K562 (cell line): ENCODE measurements around the gene IRGQ. TPM values are rescaled to one million over a fixed set of nuclear protein-coding genes. Genes with fewer than 3 reads are reported as not detected.
A peak's percentile ranks its signal among the peaks of the same experiment; 100 is the strongest.

Experiments
- ADNP ChIP-seq: fragments of 200-800 bp; sonication (Bioruptor generic); IDR thresholded peaks from 2 replicates; pipeline ENCODE4 v1.6.1; 2016; ENCODE audit warnings: missing genetic modification characterization, missing compliant biosample characterization
- CHD2 ChIP-seq: IDR thresholded peaks from 2 replicates; pipeline ENCODE4 v1.6.1; 2011; ENCODE audit warnings: low read depth, low read length
- CXXC5 ChIP-seq: fragments of 250-450 bp; sonication (Bioruptor Pico); IDR thresholded peaks from 2 replicates; pipeline ENCODE4 v1.8.0; 2022; ENCODE audit warnings: inconsistent platforms, mild to moderate bottlenecking, moderate library complexity
- GABPA ChIP-seq: fragments of 200-800 bp; sonication (Bioruptor generic); conservative IDR thresholded peaks from 2 replicates; pipeline ENCODE4 v1.6.1; 2016; ENCODE audit warnings: low read depth, missing genetic modification characterization, missing compliant biosample characterization
- HDGF ChIP-seq: fragments of 450-650 bp; IDR thresholded peaks from 2 replicates; pipeline ENCODE4 v1.6.1; 2016
- HES1 ChIP-seq: fragments of 450-650 bp; IDR thresholded peaks from 2 replicates; pipeline ENCODE4 v1.6.1; 2016; ENCODE audit warnings: low read depth, mild to moderate bottlenecking, moderate library complexity
- HOXB6 ChIP-seq: fragments of 250-450 bp; sonication (Bioruptor Pico); IDR thresholded peaks from 2 replicates; pipeline ENCODE4 v1.5.1; 2022; ENCODE audit warnings: mild to moderate bottlenecking, borderline replicate concordance
- ILK ChIP-seq: fragments of 450-650 bp; IDR thresholded peaks from 2 replicates; pipeline ENCODE4 v1.6.1; 2016; ENCODE audit warnings: missing genetic modification characterization, low read depth, mild to moderate bottlenecking, missing compliant biosample characterization, moderate library complexity, borderline replicate concordance
- MCM3 ChIP-seq: fragments of 450-650 bp; IDR thresholded peaks from 2 replicates; pipeline ENCODE4 v1.6.1; 2016
- PML ChIP-seq: IDR thresholded peaks from 2 replicates; pipeline ENCODE4 v1.6.1; 2012; ENCODE audit warnings: low read length, inconsistent platforms
- RBFOX2 ChIP-seq: fragments of 200-400 bp; formaldehyde crosslinking; IDR thresholded peaks from 2 replicates; pipeline ENCODE4 v1.6.1; 2017; ENCODE audit warnings: low read depth, mild to moderate bottlenecking, low read length, moderate library complexity
- RBM14 ChIP-seq: fragments of 200-400 bp; formaldehyde crosslinking; IDR thresholded peaks from 2 replicates; pipeline ENCODE4 v1.6.1; 2018; ENCODE audit warnings: low read depth, mild to moderate bottlenecking, low read length, moderate library complexity, borderline replicate concordance; ENCODE audit not compliant: insufficient read depth
- RBM25 ChIP-seq: fragments of 200-400 bp; formaldehyde crosslinking; IDR thresholded peaks from 2 replicates; pipeline ENCODE4 v1.6.1; 2018; ENCODE audit warnings: low read length, low read depth, moderate library complexity; ENCODE audit not compliant: severe bottlenecking
- SAFB ChIP-seq: fragments of 200-400 bp; formaldehyde crosslinking; IDR thresholded peaks from 2 replicates; pipeline ENCODE4 v1.6.1; 2017; ENCODE audit warnings: low read depth, low read length, borderline replicate concordance
- SMAD2 ChIP-seq: fragments of 150-350 bp; IDR thresholded peaks from 2 replicates; pipeline ENCODE4 v1.6.1; 2014; ENCODE audit warnings: low read depth, mild to moderate bottlenecking, low read length
- TCFL5 ChIP-seq: fragments of 250-450 bp; sonication (Bioruptor Pico); conservative IDR thresholded peaks from 2 replicates; pipeline ENCODE4 v1.6.1; 2021; ENCODE audit warnings: mild to moderate bottlenecking, moderate library complexity, matching md5 sums
- ZNF707 ChIP-seq: fragments of 250-450 bp; sonication (Bioruptor Pico); conservative IDR thresholded peaks from 2 replicates; pipeline ENCODE4 v1.8.0; 2022; ENCODE audit warnings: inconsistent platforms, mild to moderate bottlenecking, moderate library complexity
- ZNF830 ChIP-seq: fragments of 250-450 bp; sonication (Bioruptor Pico); IDR thresholded peaks from 2 replicates; pipeline ENCODE4 v1.5.0; 2021; ENCODE audit warnings: mild to moderate bottlenecking
- polyA plus RNA-seq, 8 experiments: library from polyadenylated mRNA; depleted of rRNA in 4 of 8; stranded (reverse) in 5 of 8; unstranded in 3 of 8; fragments of >200 nt; fragmentation: Nextera tagmentation in 2 of 8; fragmentation: Illumina TruSeq in 1 of 8; extraction: Ambion mirVana in 2 of 8; extraction: Trizol in 1 of 8; gene quantifications; 2 replicates each; pipeline versions ENCODE4 v1.2.1 to v1.2.3, GENCODE V29; 2011 to 2014; ENCODE audit warnings: inconsistent platforms in 1 of 8, missing spikeins in 1 of 8
- total RNA-seq, 7 experiments: library from RNA; depleted of rRNA in 6 of 7; stranded (reverse); fragments of >200 nt in 6 of 7; fragmentation: Illumina TruSeq in 2 of 7; extraction: Trizol in 2 of 7; gene quantifications; 2 replicates each; pipeline versions ENCODE4 v1.2.1 to v1.2.3, GENCODE V29; 2011 to 2021; ENCODE audit warnings: low replicate concordance in 1 of 7
- TF ChIP-seq, protein P1 (sequence below), 2 experiments: fragments of 450-650 bp in 1 of 2; sonication (generic) in 1 of 2; formaldehyde crosslinking in 1 of 2; IDR thresholded peaks in 1 of 2; conservative IDR thresholded peaks in 1 of 2; 2 replicates each; pipeline versions ENCODE4 v1.6.1 to v1.8.1; 2016 to 2023; ENCODE audit warnings: mild to moderate bottlenecking in 2 of 2, moderate library complexity in 2 of 2, inconsistent platforms in 1 of 2, missing genetic modification reagents in 1 of 2
- TF ChIP-seq, protein P2 (sequence below): fragments of 450-650 bp; IDR thresholded peaks from 2 replicates; pipeline ENCODE4 v1.6.1; 2016; ENCODE audit warnings: borderline replicate concordance
- TF ChIP-seq, protein P3 (sequence below): fragments of 450-650 bp; formaldehyde crosslinking; IDR thresholded peaks from 2 replicates; pipeline ENCODE4 v1.4.0; 2020; ENCODE audit warnings: mild to moderate bottlenecking, moderate library complexity
- TF ChIP-seq, protein P4 (sequence below): fragments of 250-450 bp; sonication (Bioruptor Pico); IDR thresholded peaks from 2 replicates; pipeline ENCODE4 v1.4.0; 2020; ENCODE audit warnings: borderline replicate concordance

Gene IRGQ
- total and polyA plus RNA-seq, 9 of the 15 experiments (the other 6 are each of a cell fraction or from before 2014, with no cell fraction given) = 3.5 to 19.2 (median 7.9) TPM

GRCh38 chr19:43596842-43597461 is 1.0 kb upstream of the IRGQ start (continued):
- no peak for TF ChIP-seq GABPA (tag)
- no peak for TF ChIP-seq SAFB
- no peak for TF ChIP-seq ILK
- TF ChIP-seq PML = 0 out of 2 replicates have a peak, but pooled peaks have one; percentile 9
- TF ChIP-seq, protein P1, sequence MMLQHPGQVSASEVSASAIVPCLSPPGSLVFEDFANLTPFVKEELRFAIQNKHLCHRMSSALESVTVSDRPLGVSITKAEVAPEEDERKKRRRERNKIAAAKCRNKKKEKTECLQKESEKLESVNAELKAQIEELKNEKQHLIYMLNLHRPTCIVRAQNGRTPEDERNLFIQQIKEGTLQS (IDR thresholded peaks at IDR 0.05) = no peak
- TF ChIP-seq, protein P1 (CRISPR knock-in tag; conservative IDR thresholded peaks at IDR 0.05) = no peak
- TF ChIP-seq, protein P2, sequence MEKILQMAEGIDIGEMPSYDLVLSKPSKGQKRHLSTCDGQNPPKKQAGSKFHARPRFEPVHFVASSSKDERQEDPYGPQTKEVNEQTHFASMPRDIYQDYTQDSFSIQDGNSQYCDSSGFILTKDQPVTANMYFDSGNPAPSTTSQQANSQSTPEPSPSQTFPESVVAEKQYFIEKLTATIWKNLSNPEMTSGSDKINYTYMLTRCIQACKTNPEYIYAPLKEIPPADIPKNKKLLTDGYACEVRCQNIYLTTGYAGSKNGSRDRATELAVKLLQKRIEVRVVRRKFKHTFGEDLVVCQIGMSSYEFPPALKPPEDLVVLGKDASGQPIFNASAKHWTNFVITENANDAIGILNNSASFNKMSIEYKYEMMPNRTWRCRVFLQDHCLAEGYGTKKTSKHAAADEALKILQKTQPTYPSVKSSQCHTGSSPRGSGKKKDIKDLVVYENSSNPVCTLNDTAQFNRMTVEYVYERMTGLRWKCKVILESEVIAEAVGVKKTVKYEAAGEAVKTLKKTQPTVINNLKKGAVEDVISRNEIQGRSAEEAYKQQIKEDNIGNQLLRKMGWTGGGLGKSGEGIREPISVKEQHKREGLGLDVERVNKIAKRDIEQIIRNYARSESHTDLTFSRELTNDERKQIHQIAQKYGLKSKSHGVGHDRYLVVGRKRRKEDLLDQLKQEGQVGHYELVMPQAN = peak; percentile 7; the same call in 1 of the 2 replicates
- no peak for TF ChIP-seq CHD2
- TF ChIP-seq TCFL5 (CRISPR knock-in tag) = no peak
- no peak for TF ChIP-seq ZNF707
- TF ChIP-seq ADNP (tag) = no peak
- TF ChIP-seq RBM25 = no peak
- TF ChIP-seq CXXC5 (CRISPR knock-in tag) = no peak
- TF ChIP-seq, protein P3, sequence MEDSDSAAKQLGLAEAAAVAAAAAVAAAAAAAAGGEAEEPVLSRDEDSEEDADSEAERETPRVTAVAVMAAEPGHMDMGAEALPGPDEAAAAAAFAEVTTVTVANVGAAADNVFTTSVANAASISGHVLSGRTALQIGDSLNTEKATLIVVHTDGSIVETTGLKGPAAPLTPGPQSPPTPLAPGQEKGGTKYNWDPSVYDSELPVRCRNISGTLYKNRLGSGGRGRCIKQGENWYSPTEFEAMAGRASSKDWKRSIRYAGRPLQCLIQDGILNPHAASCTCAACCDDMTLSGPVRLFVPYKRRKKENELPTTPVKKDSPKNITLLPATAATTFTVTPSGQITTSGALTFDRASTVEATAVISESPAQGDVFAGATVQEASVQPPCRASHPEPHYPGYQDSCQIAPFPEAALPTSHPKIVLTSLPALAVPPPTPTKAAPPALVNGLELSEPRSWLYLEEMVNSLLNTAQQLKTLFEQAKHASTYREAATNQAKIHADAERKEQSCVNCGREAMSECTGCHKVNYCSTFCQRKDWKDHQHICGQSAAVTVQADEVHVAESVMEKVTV (CRISPR knock-in tag) = no peak
- no peak for TF ChIP-seq ZNF830 (CRISPR knock-in tag)
- TF ChIP-seq HOXB6 (CRISPR knock-in tag) = no peak
- TF ChIP-seq, protein P4, sequence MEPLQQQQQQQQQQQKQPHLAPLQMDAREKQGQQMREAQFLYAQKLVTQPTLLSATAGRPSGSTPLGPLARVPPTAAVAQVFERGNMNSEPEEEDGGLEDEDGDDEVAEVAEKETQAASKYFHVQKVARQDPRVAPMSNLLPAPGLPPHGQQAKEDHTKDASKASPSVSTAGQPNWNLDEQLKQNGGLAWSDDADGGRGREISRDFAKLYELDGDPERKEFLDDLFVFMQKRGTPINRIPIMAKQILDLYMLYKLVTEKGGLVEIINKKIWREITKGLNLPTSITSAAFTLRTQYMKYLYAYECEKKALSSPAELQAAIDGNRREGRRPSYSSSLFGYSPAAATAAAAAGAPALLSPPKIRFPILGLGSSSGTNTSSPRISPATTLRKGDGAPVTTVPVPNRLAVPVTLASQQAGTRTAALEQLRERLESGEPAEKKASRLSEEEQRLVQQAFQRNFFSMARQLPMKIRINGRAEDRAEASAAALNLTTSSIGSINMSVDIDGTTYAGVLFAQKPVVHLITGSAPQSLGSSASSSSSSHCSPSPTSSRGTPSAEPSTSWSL (CRISPR knock-in tag) = no peak
- TF ChIP-seq SMAD2 = no peak
- TF ChIP-seq HES1 = 0 out of 2 replicates have a peak, but pooled peaks have one; percentile 21
- TF ChIP-seq RBM14 = no peak
- TF ChIP-seq RBFOX2 = no peak
- 0 out of 2 replicates have a peak, but pooled peaks have one; percentile 47 for TF ChIP-seq HDGF
- TF ChIP-seq MCM3 = no peak
